ENCODE measurements around the gene PKDCC.

Gene PKDCC

GRCh38 chr2:42049221-42050009, 1.6 kb downstream of the PKDCC start:
- DNase-seq (ENCODE audit: low spot score), result no peak

GRCh38 chr2:42050010-42050702, 2.3 kb downstream of the PKDCC start:
- no peak for DNase-seq (ENCODE audit: low spot score)

- no peak for DNase-seq (ENCODE audit: low spot score)
These were observed 3.1 kb downstream of the PKDCC start for GRCh38 chr2:42050703-42051542.

GRCh38 chr2:42051543-42052235, 3.9 kb downstream of the PKDCC start:
- no peak for DNase-seq (ENCODE audit: low spot score)

GRCh38 chr2:42052702-42053481, 5.1 kb downstream of the PKDCC start:
- DNase-seq (ENCODE audit: low spot score), result no peak

- no peak for DNase-seq (ENCODE audit: low spot score)
These were observed 5.6 kb downstream of the PKDCC start for GRCh38 chr2:42053482-42053790.

GRCh38 chr2:42053791-42054701, 6.2 kb downstream of the PKDCC start:
- no peak for DNase-seq (ENCODE audit: low spot score)

GRCh38 chr2:42054714-42055430, 7.1 kb downstream of the PKDCC start:
- no peak for DNase-seq (ENCODE audit: low spot score)

GRCh38 chr2:42055573-42056514, 8.0 kb downstream of the PKDCC start:
- DNase-seq (ENCODE audit: low spot score), result peak; percentile 91

- DNase-seq (ENCODE audit: low spot score), result no peak
These were observed 9.5 kb downstream of the PKDCC start for GRCh38 chr2:42057159-42057901.

- no peak for DNase-seq (ENCODE audit: low spot score)
These were observed 10.2 kb downstream of the PKDCC start for GRCh38 chr2:42057902-42058450.

- DNase-seq (ENCODE audit: low spot score), result no peak
These were observed 11.6 kb downstream of the PKDCC start for GRCh38 chr2:42059261-42059898.

- no peak for DNase-seq (ENCODE audit: low spot score)
These were observed 12.2 kb downstream of the PKDCC start for GRCh38 chr2:42060028-42060427.

GRCh38 chr2:42060718-42061619, 13.1 kb downstream of the PKDCC start:
- no peak for DNase-seq (ENCODE audit: low spot score)

GRCh38 chr2:42061839-42062238, 14.0 kb downstream of the PKDCC start:
- no peak for DNase-seq (ENCODE audit: low spot score)
